OCI-LY1 (cell line): ENCODE measurements around the gene DPY19L1.
A peak's percentile ranks its signal among the peaks of the same experiment; 100 is the strongest.
"Not testable (repeated sequence)": the region's sequence is repeated elsewhere in the genome, so short reads cannot be mapped to it uniquely, and the experiment has no call there.

Experiments used
- H2AFZ ChIP-seq: fragments of 200-600 bp; sonication (generic), shearing (Covaris generic); 2 replicates; pipeline ENCODE4 v1.6.0; 2014; ENCODE audit warnings: antibody characterized with exemption, mild to moderate bottlenecking, low read length
- H3F3A ChIP-seq: fragments of 200-600 bp; sonication (generic), shearing (Covaris generic); 2 replicates; pipeline ENCODE4 v1.6.0; 2014; ENCODE audit warnings: mild to moderate bottlenecking, antibody characterized with exemption, low read length, moderate library complexity; ENCODE audit not compliant: insufficient read depth
- H3K27ac ChIP-seq: fragments of 200-600 bp; sonication (generic); 2 replicates; pipeline ENCODE4 v1.5.1; 2014; ENCODE audit warnings: low read length, mixed run types, mild to moderate bottlenecking, low read depth; ENCODE audit not compliant: poor library complexity, severe bottlenecking
- H3K27me3 ChIP-seq: fragments of 200-600 bp; sonication (generic); 2 replicates; pipeline ENCODE4 v1.6.0; 2014; ENCODE audit warnings: antibody characterized with exemption, mild to moderate bottlenecking, low read length, moderate library complexity; ENCODE audit not compliant: insufficient read depth
- H3K36me3 ChIP-seq: fragments of 200-600 bp; sonication (generic); 2 replicates; pipeline ENCODE4 v1.6.1; 2014; ENCODE audit warnings: mild to moderate bottlenecking, antibody characterized with exemption, low read length, moderate library complexity, mixed read lengths; ENCODE audit not compliant: insufficient read depth
- H3K4me1 ChIP-seq: fragments of 200-600 bp; sonication (generic); 2 replicates; pipeline ENCODE4 v1.5.1; 2014; ENCODE audit warnings: mild to moderate bottlenecking, low read length, moderate library complexity; ENCODE audit not compliant: insufficient read depth, severe bottlenecking
- H3K4me2 ChIP-seq: fragments of 200-600 bp; sonication (generic), shearing (Covaris generic); 2 replicates; pipeline ENCODE4 v1.6.1; 2014; ENCODE audit warnings: low read length
- H3K4me3 ChIP-seq: fragments of 200-600 bp; sonication (generic); 2 replicates; pipeline ENCODE4 v1.5.1; 2014; ENCODE audit warnings: low read length, low read depth, mild to moderate bottlenecking, mixed read lengths; ENCODE audit not compliant: poor library complexity, severe bottlenecking
- H3K79me2 ChIP-seq: fragments of 200-600 bp; shearing (Covaris generic); 2 replicates; pipeline ENCODE4 v1.6.1; 2016; ENCODE audit warnings: mixed run types, low read length, mixed read lengths; ENCODE audit not compliant: insufficient read depth
- H3K9ac ChIP-seq: fragments of 200-600 bp; sonication (generic), shearing (Covaris generic); 2 replicates; pipeline ENCODE4 v1.6.1; 2014; ENCODE audit warnings: mild to moderate bottlenecking, low read length, mixed read lengths
- H3K9me2 ChIP-seq: fragments of 200-600 bp; sonication (generic), shearing (Covaris generic); 2 replicates; pipeline ENCODE4 v1.6.1; 2014; ENCODE audit warnings: low read depth, mild to moderate bottlenecking, low read length, mixed read lengths
- H3K9me3 ChIP-seq: fragments of 200-600 bp; shearing (Covaris generic); 2 replicates; pipeline ENCODE4 v1.6.1; 2014; ENCODE audit warnings: low read length, mixed read lengths
- H4K20me1 ChIP-seq: fragments of 200-600 bp; sonication (generic), shearing (Covaris generic); 2 replicates; pipeline ENCODE4 v1.6.0; 2016; ENCODE audit warnings: mild to moderate bottlenecking, low read length; ENCODE audit not compliant: insufficient read depth
- EZH2 ChIP-seq: fragments of 200-600 bp; sonication (generic), shearing (Covaris generic); IDR thresholded peaks from 2 replicates; pipeline ENCODE4 v1.8.0; 2017; ENCODE audit warnings: borderline replicate concordance, mixed run types, mild to moderate bottlenecking, antibody characterized with exemption, low read length, moderate library complexity, mixed read lengths
- TF ChIP-seq, protein P1 (sequence below): fragments of 200-600 bp; sonication (generic), shearing (Covaris generic); IDR thresholded peaks from 2 replicates; pipeline ENCODE4 v1.5.1; 2017; ENCODE audit warnings: mild to moderate bottlenecking, antibody characterized with exemption, low read length, moderate library complexity, mixed read lengths

DPY19L1 gene

GRCh38 chr7:34904987-34905386 is 132.3 kb downstream of the DPY19L1 start:
- no peaks in the 10 kb centered on the region for H3K27me3 ChIP-seq
- H3K27ac ChIP-seq, result no peak overlapping the region
- no peak overlapping the region for H2AFZ ChIP-seq
- no peaks in the 10 kb centered on the region for H3K79me2 ChIP-seq
- no peak overlapping the region for H3K9ac ChIP-seq
- no peak for TF ChIP-seq EZH2
- TF ChIP-seq, protein P1, sequence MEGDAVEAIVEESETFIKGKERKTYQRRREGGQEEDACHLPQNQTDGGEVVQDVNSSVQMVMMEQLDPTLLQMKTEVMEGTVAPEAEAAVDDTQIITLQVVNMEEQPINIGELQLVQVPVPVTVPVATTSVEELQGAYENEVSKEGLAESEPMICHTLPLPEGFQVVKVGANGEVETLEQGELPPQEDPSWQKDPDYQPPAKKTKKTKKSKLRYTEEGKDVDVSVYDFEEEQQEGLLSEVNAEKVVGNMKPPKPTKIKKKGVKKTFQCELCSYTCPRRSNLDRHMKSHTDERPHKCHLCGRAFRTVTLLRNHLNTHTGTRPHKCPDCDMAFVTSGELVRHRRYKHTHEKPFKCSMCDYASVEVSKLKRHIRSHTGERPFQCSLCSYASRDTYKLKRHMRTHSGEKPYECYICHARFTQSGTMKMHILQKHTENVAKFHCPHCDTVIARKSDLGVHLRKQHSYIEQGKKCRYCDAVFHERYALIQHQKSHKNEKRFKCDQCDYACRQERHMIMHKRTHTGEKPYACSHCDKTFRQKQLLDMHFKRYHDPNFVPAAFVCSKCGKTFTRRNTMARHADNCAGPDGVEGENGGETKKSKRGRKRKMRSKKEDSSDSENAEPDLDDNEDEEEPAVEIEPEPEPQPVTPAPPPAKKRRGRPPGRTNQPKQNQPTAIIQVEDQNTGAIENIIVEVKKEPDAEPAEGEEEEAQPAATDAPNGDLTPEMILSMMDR, result no peak
- H3K36me3 ChIP-seq, result no peaks in the 10 kb centered on the region
- H4K20me1 ChIP-seq, result no peaks in the 10 kb centered on the region
- H3K9me2 ChIP-seq, result no peaks in the 10 kb centered on the region
- H3K9me3 ChIP-seq, result no peaks in the 10 kb centered on the region
- no peak overlapping the region for H3K4me2 ChIP-seq
- no peaks in the 10 kb centered on the region for H3K4me1 ChIP-seq
- H3K4me3 ChIP-seq, result no peak overlapping the region
- H3F3A ChIP-seq, result no peaks in the 10 kb centered on the region

DNA sequence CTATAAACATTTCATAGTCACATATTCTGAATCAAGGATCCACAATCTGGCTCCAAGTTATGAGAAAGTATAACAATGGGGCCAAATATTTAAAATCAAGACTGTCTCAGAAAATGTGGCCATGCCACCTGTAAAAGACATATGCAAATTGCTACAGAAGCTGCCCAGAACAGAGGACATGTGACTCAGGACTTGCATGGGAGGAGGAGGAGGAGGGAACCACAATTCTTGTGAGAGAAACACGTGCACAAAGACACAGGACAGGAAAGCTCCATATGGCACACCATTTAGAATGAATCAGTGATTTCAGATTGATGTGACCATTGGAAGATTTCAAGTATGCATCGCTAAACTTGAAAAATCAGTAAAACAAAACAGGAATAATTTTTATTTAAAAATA is 133.4 kb downstream of the DPY19L1 start:
- not testable (repeated sequence) for H3K27me3 ChIP-seq, H3K9ac ChIP-seq, H3F3A ChIP-seq, H3K4me1 ChIP-seq, H3K27ac ChIP-seq, H3K9me3 ChIP-seq, H3K4me3 ChIP-seq, H3K79me2 ChIP-seq, H3K36me3 ChIP-seq, H4K20me1 ChIP-seq, H2AFZ ChIP-seq, H3K9me2 ChIP-seq, H3K4me2 ChIP-seq

- Histone ChIP-seq H3K4me2 (no peak overlapping the region), H3K9me2 (no peaks in the 10 kb centered on the region), H3K9ac (no peak overlapping the region), H2AFZ (no peak overlapping the region), H3K36me3 (no peaks in the 10 kb centered on the region), H3K9me3 (no peaks in the 10 kb centered on the region), H4K20me1 (no peaks in the 10 kb centered on the region), H3K4me3 (no peak overlapping the region), H3F3A (no peaks in the 10 kb centered on the region), H3K79me2 (no peaks in the 10 kb centered on the region), H3K27ac (no peak overlapping the region), H3K27me3 (no peaks in the 10 kb centered on the region), H3K4me1 (no peaks in the 10 kb centered on the region)
- TF ChIP-seq, protein P1, result no peak
- no peak for TF ChIP-seq EZH2
Measured at GRCh38 chr7:34902182-34902581, 135.1 kb downstream of the DPY19L1 start.

DNA sequence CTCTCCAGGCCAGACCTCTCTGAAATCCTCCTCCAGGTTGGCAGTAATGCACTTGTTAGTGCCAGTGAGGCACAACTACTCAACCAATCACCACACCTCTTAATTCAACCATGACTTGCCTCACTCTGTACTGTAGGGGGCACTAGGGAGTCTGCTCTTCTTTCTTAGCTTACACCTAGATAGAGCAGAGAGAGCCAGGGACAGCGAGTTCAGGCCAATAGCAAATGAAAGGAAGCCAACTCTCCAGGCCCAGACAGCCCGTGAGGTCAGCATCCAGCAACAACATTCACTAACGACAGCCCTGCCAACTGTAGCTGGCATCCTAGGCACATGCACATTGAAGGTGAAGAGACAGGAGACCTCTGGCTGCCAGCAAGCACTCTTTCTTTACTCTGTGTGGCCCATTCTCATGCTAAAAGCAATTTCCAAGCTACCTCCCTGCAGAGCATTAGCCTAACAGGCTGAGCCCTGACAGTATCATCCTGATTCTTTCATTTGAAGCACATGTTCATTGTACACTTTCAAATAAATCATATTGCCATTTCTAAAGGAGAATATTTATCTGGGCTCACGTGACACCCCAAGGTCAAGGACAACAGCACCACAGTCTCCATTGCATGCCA is 136.3 kb downstream of the DPY19L1 start:
- Histone ChIP-seq H3K79me2 (no peaks in the 10 kb centered on the region), H3K9me2 (no peaks in the 10 kb centered on the region), H3K4me3 (no peak overlapping the region), H3K4me2 (no peak overlapping the region), H3K27me3 (no peaks in the 10 kb centered on the region), H3F3A (no peaks in the 10 kb centered on the region), H3K4me1 (no peaks in the 10 kb centered on the region), H2AFZ (no peak overlapping the region), H3K36me3 (no peaks in the 10 kb centered on the region), H3K27ac (no peak overlapping the region), H4K20me1 (no peaks in the 10 kb centered on the region), H3K9me3 (no peaks in the 10 kb centered on the region), H3K9ac (no peak overlapping the region)
- TF ChIP-seq EZH2, result no peak
- TF ChIP-seq, protein P1, result peak; percentile 69
